IPS-18c (cell line): ENCODE measurements around the gene AFF3.

Source experiments
- H3K4me3 ChIP-seq: 2 replicates; pipeline ENCODE4 v1.7.0; 2013; ENCODE audit warnings: low read depth, mild to moderate bottlenecking, low read length, moderate library complexity; ENCODE audit not compliant: insufficient read depth
- H3K9me3 ChIP-seq: one replicate; pipeline ENCODE4 v1.6.1; 2013; ENCODE audit warnings: mild to moderate bottlenecking, low read length, moderate library complexity; ENCODE audit not compliant: control insufficient read depth, insufficient read depth

Gene AFF3

GRCh38 chr2:99496021-99496420 is 646.4 kb downstream of the AFF3 start:
- H3K9me3 ChIP-seq: no peaks in the 10 kb centered on the region

More at GRCh38 chr2:99496021-99496420, 646.4 kb downstream of the AFF3 start:
- no peak overlapping the region for H3K4me3 ChIP-seq
